Forelimb muscle (tissue), 1 donor: ENCODE data around the gene SPEF2. TPM values are rescaled to one million over a fixed set of nuclear protein-coding genes. Genes with fewer than 3 reads are reported as not detected.
A peak's percentile ranks its signal among the peaks of the same experiment; 100 is the strongest.

Source experiments
- DNase-seq: peaks from one replicate; pipeline ENCODE4 v3.0.0-alpha.2; 2013; ENCODE audit warnings: low read depth
- polyA plus RNA-seq: library from polyadenylated mRNA; unstranded; fragments of 120-200 nt; gene quantifications from one replicate; pipeline ENCODE4 v1.2.1, GENCODE V29; 2013; ENCODE audit not compliant: insufficient read length

The SPEF2 gene
- polyA plus RNA-seq, 1 donor: 8.9 TPM

DNA sequence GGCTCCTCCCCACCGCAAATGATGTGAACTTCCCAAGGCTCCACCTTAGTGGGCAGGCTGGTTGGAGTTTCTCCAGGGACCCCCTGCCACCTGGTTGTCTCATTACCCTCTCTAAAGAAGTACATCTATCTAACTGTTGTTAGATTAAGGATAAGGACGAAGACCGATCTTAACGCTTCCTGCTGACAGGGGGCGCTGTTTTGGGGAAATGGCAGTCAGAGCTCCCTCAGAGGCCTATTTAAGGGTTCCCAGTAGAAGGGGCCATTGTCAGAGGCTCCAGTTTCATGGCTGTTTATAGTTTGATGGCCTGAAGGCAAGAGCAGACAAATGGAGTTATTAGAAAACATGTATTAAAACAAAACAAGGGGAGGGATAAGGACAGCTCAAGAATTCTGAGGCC lies 100.1 kb downstream of the SPEF2 start:
- no peak for DNase-seq

DNA sequence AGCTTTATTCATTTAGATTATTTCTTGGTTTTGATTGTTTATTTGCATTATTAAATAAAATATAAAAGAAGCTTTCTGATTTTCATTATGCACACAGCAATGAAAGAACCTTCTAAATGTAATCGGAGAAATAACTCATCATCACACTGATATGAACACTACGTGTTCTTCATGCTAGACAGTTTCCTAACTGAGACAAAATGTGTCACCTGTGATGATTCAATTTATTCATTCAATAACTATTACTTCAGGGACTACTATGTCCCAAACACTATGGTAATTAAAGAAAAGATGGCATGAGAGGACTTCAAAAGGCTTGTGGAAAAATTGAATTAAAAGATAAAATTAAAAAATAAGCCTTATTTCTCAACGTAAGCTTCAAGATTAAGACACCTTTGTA lies 118.1 kb downstream of the SPEF2 start:
- no peak for DNase-seq

DNA sequence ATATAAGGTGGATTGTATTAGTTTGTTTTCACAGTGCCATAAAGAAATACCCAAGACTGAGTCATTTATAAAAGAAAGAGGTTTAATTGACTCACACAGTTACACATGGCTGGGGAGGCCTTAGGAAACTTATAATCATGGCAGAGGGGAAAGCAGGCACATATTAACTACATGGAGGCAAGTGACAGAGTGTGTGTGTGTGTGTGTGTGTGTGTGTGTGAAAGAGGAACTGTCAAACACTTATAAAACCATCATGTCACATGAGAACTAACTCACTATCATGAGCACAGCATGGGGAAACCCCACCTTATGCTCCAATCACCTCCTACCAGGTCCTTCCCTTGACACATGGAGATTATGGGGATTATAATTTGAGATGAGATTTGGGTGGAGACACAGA lies 118.6 kb downstream of the SPEF2 start:
- no peak for DNase-seq

DNA sequence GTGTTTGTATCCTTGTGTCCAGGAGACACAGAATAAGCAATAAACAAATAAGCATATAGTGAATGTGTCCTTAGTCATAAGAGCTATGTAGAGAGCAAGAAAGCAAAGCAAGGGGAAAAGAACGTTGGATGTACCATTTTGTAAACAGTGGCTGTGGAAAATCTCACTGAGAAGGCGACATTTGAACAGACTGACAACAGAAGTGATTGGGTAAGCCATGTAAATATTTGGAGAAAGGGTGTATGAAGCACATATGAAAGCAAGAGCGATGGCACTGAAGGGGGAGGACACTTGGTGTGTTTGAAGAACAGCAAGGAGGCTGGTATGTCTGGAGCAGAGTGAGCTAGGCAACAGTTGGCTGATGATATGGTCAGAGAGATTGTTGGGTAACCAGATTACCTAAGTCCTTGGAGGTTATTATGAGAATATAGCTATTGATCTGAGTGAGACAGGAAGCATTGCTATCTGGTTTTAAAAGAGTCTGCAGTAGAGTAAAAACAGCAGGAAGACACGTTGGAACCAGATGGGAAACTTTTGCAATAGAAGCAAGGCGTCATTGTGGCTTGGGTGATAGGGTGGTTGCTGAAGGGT lies 123.6 kb downstream of the SPEF2 start:
- DNase-seq: no peak

DNA sequence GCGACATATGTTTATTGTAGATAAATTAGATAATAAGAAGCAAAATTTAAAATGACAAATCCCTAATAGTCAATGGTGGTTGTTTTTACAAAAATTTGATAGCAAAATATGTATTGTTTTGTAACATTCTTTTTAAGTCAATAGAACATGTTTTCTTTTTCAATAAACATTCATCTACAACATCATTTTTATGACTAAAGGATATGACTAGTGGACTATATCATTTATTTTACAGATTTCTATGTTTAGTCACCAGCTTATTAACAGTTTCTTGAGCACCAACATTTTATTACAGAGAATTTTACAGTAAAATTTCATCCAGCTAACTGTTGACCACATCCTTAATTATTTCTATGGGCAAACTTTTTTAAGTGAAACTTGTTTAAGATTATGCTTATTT lies 124.3 kb downstream of the SPEF2 start:
- DNase-seq: no peak

DNA sequence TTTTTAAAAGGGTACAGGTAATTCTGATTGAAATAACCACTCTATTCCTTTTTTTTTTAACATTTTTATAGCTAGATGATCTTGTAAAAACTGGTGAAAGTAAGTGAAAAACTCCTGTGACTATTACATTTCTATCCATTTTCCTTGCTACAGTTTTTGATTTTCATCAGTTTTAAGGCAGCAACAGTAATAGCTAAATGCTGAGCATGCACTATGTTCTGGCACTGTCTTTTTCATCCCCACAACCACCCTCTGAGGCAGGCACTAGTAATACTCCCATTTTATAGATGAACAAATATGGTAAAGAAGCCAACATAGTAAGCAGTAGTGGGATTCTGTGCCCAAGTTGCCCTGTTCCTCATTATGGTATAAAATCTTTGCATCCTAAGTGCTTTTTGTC lies 126.0 kb downstream of the SPEF2 start:
- no peak for DNase-seq

DNA sequence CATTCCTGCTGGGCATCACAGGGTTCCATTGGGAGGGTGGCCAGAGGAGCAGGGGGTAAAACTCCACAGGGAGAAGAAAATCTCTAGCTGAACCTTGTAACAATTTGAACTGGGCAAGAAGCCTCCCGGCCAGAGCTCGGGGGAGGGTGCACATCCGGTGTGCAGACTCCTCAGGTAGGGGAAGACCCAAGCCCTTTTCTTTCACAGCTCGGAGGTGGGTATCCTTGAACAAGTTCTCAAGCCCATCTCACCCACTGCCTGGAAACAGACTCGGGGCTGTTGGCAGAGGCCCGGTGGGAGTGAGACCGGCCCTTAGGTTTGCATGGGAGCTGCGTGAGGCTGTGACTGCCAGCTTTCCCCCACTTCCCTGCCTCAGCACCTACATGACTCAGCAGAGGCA lies 127.5 kb downstream of the SPEF2 start:
- DNase-seq: no peak

DNA sequence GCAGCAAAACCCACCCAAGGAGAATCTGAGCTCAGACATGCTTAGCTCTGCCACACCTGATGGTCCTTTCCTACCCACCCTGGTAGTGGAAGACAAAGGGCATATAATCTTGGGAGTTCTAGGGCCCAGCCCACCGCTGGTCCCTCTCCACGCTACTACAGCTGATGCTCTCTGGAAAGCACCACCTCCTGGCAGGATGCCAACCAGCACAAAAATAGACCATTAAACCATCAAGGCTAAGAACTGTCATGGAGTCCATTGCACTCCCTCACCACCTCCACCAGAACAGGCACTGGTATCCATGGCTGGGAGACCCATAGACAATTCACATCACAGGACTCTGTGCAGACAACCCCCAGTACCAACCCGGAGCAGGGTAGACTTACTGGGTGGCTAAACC lies 128.0 kb downstream of the SPEF2 start:
- no peak for DNase-seq

DNA sequence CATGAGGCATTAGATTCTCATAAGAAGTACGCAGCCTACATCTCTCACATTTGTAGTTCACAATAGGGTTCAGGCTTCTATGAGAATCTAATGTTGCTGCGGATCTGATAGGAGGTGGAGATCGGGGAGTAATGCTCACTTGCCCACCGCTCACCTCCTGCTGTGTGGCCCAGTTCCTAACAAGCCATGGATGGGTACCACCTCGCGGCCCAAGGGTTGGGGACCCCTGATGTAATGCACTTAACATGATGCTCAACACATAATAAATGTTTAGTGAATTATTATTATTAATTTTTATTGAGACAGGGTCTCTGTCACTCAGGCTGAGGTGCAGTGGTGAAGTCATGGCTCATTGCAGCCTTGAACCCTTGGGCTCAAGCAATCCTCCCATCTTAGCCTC lies 134.3 kb downstream of the SPEF2 start:
- DNase-seq: no peak

DNA sequence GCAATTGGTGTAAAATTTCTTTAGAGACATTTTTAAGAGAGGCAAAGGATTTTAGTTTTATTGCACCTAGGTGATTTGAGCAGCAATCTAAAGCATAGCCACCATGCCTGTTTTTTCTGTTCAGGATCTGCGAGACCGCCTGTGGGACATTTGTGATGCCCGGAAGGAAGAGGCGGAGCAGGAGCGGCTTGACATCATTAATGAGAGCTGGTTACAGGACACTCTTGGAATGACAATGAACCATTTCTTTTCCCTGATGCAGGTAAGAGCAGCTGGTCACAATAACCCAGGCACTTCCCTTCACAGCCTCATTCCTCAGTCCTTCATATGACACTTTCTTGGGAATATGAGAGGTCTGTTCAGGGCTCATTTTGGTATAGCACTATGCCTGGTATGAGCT lies 135.8 kb downstream of the SPEF2 start:
- DNase-seq: no peak

DNA sequence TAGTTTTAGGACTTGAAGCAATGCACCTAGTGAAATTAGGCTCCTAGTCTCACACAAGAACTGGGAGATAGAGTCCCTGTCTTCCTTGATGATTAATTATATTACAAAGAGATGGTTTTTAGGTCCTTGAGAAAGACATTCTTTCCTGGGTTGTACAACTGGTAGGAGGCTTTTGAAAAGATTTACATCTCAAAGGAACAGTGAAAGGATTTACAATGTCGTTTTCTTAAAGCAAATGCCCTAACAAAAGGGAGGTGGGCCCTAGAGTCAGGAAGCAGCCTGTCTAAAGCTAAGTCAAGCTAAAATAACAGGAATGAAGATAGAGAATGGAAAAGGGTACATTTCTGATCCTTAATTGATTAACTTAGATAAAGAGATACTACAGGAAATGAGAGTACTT lies 136.8 kb downstream of the SPEF2 start:
- DNase-seq: no peak

DNA sequence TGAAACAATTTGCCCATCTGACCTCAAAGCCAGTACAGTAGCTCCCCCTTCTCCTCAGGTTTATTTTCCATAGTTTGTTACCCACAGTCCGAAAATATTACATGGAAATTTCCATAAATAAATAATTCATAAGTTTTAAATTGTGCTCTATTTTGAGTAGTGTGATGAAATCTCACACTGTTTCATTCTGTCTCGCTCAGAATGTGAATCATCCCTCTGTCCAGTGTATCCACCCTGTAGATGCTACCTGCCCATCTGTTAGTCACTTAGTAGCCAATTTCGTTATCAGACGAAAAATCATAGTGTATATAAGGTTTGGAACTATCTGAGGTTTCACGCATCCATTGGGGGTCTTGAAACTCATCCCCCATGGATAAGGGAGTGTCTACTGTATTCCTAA lies 138.3 kb downstream of the SPEF2 start:
- DNase-seq: no peak

DNA sequence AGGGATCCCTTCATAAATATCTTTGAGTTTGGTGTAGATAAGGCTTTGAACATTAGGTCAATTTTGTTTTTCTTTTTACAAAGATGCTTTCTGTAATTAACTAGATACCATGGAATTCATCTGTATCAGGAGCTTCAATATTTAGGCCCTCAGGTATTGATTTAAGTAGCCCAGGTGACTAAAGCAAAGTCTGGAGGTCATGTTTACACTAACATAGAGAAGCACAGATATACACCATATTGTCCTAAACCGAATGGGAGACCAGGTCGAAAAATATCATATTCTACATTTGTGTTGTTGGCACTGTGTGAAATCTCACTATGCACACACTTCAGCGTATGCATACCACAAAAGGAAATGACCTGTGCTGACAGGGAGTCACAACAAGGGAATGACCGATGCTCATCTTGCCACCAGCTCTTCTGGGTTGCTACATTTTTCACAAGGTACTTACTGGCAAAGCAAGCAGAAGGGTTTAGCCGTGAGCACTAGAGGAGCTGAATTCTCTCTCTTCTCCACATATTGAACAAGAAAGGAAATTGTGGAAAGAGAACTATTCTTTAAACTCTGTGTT lies 140.6 kb downstream of the SPEF2 start:
- no peak for DNase-seq

DNA sequence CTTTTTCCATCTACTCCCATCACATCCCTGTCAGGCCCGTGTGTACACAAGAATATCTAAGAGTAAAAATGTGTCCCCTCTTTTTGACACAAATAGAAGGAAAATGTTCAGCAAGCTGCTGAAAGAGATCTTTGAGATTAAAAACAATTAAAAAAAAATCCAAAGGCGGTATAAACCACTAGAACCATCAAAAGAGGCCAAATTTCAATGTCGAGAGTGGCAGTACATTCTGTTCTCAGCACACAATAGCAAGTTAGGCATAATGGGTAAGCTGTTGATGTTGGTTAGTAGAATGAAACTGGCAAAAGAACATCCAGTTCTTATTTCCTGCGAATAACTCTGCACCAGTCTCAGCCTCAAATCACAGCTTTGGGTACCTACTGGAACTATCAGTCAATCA lies 143.9 kb downstream of the SPEF2 start:
- DNase-seq: no peak

DNA sequence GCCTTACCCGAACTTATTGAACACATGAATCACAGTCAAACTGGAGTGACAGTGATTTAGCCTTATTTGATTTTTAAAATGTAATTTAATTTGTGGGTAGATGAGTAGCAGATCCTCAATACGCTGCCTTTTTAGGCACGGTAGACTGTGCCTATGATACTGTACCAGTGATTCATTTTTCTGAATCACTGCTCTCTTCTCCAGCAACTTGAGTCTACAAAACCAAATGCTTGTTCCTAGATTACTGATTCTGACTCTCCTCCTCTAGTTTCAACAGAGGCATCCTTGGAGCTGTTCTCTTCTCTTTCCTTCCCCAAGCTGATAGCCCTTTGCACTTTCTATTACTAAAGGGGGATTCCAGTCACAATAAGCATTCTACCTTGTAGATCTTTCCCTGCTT lies 144.7 kb downstream of the SPEF2 start:
- no peak for DNase-seq

DNA sequence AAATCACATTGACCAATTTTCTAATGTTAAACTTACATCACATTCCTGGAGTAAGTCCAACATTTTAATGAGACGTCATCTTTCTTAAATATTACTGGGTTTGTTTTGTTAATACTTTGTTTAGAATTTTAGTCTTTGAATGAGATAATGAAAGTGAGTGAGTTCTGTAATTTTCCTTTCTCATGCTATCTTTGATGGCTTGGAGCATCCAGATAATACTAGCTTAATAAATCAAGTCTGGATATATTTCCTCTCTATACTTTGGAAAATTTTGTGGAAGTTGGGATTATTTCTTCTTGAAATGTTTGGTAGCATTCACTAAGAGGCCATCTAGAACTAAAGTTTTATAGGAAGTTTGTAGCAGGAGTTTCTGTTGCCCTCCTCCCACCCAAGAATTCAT lies 148.3 kb downstream of the SPEF2 start:
- no peak for DNase-seq

DNA sequence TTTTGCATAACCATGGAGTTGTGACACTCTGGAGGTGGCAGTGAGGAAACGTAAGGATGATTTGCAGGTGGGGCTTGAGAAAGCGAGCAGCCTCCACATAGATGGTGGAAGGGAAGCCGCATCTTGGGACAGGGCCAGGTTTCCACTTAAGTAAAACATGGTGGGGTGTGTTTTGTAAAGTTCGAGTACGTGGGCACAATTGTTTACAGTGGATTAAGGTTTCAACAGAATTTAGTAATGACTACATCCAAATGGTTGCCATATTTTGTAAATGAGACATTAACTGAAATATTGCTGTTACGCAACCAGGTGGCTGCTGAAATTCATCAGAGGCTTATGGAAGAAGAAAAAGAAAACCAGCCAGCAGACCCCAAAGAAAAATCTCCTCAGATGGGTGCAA lies 153.6 kb downstream of the SPEF2 start:
- no peak for DNase-seq

DNA sequence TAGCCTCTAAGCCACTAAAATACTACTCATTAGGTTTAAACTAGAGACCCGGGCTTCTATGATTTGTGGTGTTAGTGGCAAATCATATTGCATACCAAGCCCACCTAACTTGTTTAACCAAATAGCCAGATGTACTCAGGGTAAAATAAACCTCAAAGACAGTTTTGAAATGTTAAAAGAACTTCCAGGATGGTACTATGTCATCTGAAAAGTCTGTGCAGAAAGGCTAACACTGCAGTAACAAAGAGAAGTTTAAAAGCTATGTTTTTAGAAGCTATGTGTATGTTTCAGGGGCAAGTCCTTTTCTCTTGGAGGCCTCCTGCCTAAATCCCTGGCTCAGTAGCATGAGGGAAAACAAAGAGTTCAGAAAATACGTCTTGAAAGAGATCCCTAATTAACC lies 154.2 kb downstream of the SPEF2 start:
- no peak for DNase-seq

DNA sequence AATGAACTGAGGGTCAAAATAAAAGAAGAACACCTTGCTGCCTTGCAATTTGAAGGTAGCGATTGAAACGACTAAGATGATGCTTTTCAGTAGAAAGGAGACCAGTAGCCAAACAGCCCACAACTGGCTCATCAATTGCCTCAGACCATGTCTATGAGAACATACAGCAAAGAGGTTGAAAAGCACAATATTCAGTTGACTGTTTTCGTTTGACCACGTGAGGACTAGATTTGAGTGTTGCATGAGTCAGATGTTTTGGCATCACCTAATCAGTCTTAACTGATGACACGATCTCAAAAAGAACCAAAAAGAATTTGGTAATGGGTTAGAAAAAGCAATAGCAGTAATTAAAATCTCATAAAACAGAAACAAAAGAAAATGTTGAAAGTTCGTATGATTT lies 156.3 kb downstream of the SPEF2 start:
- DNase-seq: no peak

DNA sequence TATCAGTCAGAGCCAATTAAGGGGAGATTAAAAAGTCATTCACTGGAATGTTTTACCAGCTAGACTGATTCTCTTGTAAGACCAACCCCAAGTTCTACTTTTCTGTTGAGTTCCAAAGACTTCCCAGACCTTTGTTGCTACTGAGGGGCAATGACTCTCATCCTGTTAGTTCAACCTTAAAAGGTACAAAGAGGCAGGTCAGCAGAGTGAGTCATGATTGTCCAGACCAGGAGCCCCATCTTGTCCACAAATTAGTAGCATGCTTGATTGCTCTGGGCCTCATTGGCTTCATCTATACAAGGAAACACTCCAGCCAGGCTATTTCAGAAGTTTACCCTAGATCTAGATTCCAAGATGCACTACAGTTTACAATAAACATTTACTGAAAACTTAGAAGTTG lies 159.1 kb downstream of the SPEF2 start:
- no peak for DNase-seq

DNA sequence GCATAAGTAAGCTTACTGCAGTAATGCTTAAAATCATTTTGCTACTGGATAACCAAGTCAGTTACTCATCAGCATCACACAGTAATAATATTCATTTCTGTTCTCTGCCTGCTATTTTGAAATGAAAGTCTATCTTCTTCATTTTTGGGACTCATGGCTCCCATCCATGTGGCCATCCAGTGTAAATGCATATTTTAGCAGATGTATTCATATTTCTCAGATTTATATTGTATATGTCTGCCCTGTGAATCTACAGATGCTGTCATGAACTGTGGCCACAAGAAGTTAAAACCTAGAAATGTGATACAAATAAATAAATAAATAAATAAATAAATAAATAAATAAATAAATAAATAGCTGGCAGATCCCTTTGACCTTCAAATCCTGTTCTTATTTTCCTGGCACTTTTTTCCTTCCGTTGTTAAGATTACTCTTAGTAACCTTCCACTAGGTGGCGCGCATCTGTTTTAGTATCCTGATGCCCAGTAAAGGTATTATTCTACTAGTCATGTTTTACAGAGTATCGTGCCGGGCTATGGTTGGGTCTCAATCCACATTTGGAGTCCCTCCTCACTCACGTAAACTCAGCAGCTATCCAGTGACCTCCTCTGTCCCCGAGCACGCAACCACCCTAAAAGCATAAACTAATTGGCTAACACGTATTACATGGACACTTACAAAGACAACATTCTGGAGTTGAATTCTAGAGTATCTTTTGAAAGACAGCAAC lies 159.9 kb downstream of the SPEF2 start:
- peak; percentile 47 for DNase-seq

DNA sequence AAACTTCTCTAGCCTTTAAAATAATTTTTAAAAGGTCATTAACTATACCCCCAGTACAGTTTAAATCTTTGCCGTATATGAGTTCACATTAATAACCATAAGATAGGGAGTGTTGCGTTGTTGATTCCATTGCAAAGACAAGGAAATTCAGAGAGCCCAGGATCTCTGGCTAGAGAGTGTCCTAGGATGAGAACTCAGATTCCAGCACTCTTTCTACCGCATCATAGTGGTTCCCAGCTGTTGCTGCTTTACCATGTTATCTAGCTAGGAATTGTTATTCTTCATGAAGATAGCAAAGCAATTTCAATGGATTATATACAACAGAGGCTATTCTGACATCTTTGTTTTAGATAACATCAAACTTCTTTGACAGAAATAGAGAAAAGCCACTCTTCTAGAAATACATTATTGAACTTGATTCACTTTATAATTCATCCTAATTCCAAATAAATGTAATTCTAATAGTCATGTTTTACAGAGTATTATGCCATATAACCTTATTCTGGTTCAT lies 160.7 kb downstream of the SPEF2 start:
- no peak for DNase-seq

DNA sequence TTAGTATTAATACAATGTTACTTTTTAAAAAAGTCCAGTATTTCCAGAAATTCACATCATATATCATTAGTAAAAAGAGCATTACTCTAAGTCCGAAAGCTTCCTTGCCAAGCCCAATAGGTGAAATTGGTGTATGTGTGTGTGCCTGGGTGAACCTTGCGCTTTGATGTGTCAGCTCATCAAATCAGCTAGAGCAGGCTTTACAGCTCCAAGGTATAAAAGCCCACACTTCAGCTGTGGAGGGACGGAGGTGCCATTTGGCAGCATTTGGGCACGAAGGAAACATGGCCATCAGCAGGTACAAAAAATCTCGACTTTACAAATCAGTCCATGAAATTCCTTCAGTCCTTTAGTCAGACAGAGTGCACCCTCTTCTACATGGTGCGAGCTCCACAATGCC lies 162.6 kb downstream of the SPEF2 start:
- DNase-seq: no peak
